ENCODE data around the gene LIPT2. TPM values are rescaled to one million over a fixed set of nuclear protein-coding genes. Genes with fewer than 3 reads are reported as not detected.

LIPT2 gene
- total and polyA plus RNA-seq, 8 donors: 1.8 to 6.3 (median 4.7) TPM

DNA sequence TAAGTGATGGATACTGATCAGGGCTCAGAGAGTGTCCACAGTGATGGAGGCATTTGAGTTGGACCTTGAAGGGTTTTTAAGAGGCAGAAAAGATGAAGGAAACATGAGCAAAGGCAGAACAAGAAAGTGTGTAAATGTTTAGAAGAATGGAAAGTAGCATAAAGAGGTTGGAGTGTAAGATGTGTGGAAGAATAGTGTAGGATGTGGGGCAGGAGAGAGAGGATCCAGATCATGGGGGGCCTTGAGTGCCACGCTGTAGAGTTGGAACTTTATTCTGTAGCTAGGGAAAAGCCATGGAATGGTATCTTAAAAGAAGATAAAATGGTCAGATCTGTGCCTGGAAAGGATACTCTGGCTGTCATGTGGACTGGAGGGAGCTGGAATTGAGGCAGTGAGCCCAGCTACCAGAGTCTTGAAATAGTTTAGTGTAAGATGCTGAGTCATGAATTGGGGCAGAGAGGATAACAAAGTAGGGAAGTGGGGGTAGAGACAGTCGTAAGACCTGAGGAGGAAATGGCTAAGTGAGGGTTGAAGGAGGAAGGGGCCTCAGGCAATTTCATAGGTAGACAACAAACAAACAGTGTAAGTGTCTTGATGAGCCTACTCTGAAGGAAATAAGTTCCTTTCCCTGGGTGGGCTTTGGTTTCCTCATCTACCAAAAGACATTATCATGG lies 32.9 kb downstream of the LIPT2 start:
- peak; percentile 58 for ATAC-seq
- peak overlapping the region; percentile 83 to 88 for H3K27ac ChIP-seq

DNA sequence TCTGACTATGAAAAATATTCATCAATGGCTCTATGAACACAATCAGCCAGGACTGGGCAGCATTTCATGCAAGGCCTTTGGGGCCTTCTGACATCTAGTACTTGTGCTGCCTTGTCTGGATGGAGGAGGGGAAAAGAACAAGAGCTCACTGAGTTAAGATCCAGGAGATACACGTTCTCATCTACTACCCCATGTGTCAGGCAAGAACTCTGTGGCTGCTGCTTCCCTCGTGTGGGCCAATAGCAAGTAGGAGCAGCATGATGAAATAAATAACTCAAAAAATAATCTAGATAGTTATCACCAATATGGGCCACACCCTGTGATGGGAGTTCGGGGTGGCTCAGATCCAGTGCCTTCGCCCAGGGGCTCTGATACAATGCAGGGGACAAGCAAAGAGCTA lies 33.5 kb downstream of the LIPT2 start:
- H3K4me3 ChIP-seq: peak overlapping the region in 1 of 2 donors; percentile 53

More for the DNA sequence above, 32.9 kb downstream of the LIPT2 start:
- H3K9me3 ChIP-seq: no peaks in the 10 kb centered on the region
- DNase-seq: no peak
- H3K4me1 ChIP-seq: peaks cover 11 to 57% of the 10 kb centered on the region in 2 donors
- TF ChIP-seq, protein P1, sequence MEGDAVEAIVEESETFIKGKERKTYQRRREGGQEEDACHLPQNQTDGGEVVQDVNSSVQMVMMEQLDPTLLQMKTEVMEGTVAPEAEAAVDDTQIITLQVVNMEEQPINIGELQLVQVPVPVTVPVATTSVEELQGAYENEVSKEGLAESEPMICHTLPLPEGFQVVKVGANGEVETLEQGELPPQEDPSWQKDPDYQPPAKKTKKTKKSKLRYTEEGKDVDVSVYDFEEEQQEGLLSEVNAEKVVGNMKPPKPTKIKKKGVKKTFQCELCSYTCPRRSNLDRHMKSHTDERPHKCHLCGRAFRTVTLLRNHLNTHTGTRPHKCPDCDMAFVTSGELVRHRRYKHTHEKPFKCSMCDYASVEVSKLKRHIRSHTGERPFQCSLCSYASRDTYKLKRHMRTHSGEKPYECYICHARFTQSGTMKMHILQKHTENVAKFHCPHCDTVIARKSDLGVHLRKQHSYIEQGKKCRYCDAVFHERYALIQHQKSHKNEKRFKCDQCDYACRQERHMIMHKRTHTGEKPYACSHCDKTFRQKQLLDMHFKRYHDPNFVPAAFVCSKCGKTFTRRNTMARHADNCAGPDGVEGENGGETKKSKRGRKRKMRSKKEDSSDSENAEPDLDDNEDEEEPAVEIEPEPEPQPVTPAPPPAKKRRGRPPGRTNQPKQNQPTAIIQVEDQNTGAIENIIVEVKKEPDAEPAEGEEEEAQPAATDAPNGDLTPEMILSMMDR (IDR thresholded peaks at IDR 0.05): no peak
- peak overlapping the region; percentile 4 to 53 for H3K4me3 ChIP-seq
- H3K36me3 ChIP-seq: peaks cover 0 to 24% of the 10 kb centered on the region in 2 donors
- no peaks in the 10 kb centered on the region for H3K27me3 ChIP-seq
- intact Hi-C loops (cut with DNase I): no loop called here

DNA sequence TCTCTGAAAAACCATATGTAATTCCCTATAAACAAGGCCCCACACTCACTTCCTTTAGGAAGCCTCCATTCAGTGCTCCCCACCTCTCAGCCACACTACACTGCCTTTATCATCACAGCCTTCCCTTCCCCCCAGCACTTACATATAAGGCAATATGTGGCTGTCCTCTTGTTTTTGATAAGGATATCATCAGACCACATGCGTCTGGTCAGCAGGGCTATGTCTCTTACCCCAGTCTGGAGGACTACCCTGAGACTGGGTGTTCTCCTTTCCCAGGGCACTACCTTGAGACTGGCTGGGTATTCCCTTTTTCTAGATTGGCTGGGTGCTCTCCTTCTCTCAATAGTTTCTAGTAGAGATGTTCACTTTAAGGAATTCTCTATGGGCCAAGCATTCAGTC lies 33.9 kb downstream of the LIPT2 start:
- DNase-seq (no peak), ATAC-seq (no peak)
- intact Hi-C loops (cut with DNase I): loop anchor here in 1 of 2 donors (10.0 kb wide), 1 partner anchor 205 kb away; no protein-coding TSS in a partner anchor
- Histone ChIP-seq H3K36me3 (peaks cover 0 to 27% of the 10 kb centered on the region in 2 donors), H3K4me1 (peaks cover 11 to 49% of the 10 kb centered on the region in 2 donors), H3K4me3 (peak overlapping the region in 1 of 2 donors; percentile 53), H3K9me3 (no peaks in the 10 kb centered on the region), H3K27ac (peak overlapping the region in 1 of 2 donors; percentile 88), H3K27me3 (no peaks in the 10 kb centered on the region)
- TF ChIP-seq, protein P1 (IDR thresholded peaks at IDR 0.05): no peak

More for the DNA sequence above, 33.5 kb downstream of the LIPT2 start:
- Histone ChIP-seq H3K36me3 (peaks cover 0 to 27% of the 10 kb centered on the region in 2 donors), H3K4me1 (peaks cover 11 to 51% of the 10 kb centered on the region in 2 donors), H3K27me3 (no peaks in the 10 kb centered on the region), H3K27ac (peak overlapping the region; percentile 83 to 88), H3K9me3 (no peaks in the 10 kb centered on the region)
- ATAC-seq (no peak), DNase-seq (no peak)
- intact Hi-C loops (cut with DNase I): no loop called here
- TF ChIP-seq, protein P1 (IDR thresholded peaks at IDR 0.05): no peak

DNA sequence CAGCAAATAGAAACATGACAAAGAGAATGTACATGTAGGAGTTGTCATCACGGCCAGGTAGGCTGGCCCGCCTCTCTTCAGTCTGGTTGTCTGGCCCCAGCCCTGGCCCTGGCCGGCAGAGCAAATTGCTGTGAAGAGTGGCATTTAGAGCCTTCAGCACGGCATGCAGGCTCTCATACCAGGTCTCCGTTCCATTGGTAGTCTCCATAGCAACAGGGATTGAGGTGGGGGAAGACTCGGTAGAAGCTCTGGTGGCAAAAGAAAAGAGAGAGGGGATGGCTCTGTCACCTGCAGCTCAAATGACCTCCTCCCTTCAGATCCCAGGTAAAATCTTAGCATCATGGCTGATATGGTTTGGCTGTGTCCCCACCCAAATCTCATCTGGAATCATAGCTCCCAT lies 36.2 kb downstream of the LIPT2 start:
- Histone ChIP-seq H3K27me3 (no peaks in the 10 kb centered on the region), H3K4me1 (peaks cover 11 to 40% of the 10 kb centered on the region in 2 donors), H3K36me3 (peaks cover 0 to 27% of the 10 kb centered on the region in 2 donors), H3K4me3 (no peak overlapping the region), H3K27ac (no peak overlapping the region), H3K9me3 (no peaks in the 10 kb centered on the region)
- intact Hi-C loops (cut with DNase I): loop anchor here in 1 of 2 donors (10.0 kb wide), 1 partner anchor 203 kb away; no protein-coding TSS in a partner anchor
- no peak for DNase-seq
- TF ChIP-seq, protein P1 (IDR thresholded peaks at IDR 0.05): no peak
- ATAC-seq: no peak

DNA sequence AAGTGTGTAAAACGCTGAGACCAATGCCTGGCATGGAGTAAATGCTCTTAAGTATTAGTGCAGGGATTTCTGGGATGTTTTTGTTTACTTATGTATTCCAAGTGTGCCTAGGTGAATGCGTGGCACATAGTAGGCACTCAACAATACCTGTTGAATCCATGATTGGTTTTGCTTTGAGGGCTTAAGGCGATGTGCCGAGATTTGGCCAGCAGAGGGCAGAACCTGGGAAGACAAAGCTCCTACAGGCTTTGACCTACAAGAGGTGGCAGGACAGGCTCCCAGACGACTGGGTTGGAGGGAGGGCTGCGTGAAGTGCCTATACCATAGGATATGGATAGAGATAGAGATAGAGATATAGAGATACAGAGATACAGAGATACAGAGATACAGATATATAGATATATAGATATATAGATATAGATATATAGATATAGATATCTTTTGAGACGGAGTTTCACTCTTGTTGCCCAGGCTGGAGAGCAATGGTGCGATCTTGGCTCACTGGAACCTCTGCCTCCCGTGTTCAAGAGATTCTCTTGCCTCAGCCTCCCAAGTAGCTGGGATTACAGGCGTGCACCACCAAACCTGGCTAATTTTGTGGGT lies 40.0 kb downstream of the LIPT2 start:
- peak; percentile 88 for ATAC-seq
- TF ChIP-seq, protein P1 (IDR thresholded peaks at IDR 0.05): peak; percentile 70 to 82
- DNase-seq: peak in 3 of 4 donors; percentile 61 to 86 (median 65)
- no peaks in the 10 kb centered on the region for H3K9me3 ChIP-seq
- intact Hi-C loops (cut with DNase I): loop anchor here (5.0 to 10.0 kb wide), 2 partner anchors 114 to 199 kb away; no protein-coding TSS in a partner anchor
- H3K27ac ChIP-seq: no peak overlapping the region
- H3K4me1 ChIP-seq: peaks cover 4 to 23% of the 10 kb centered on the region in 2 donors
- no peaks in the 10 kb centered on the region for H3K27me3 ChIP-seq
- peaks cover 0 to 24% of the 10 kb centered on the region in 2 donors for H3K36me3 ChIP-seq
- no peak overlapping the region for H3K4me3 ChIP-seq
